GM12878 (cell line): ENCODE measurements around the gene CDCA5. TPM values are rescaled to one million over a fixed set of nuclear protein-coding genes. Genes with fewer than 3 reads are reported as not detected.
A peak's percentile ranks its signal among the peaks of the same experiment; 100 is the strongest.

Experiments used
- ATAC-seq: fragments of 200-7000 bp; cut with Tn5 transposase; 3 replicates; pipeline ENCODE4 v1.9.1; 2020; ENCODE audit warnings: mild to moderate bottlenecking, moderate library complexity
- BruUV-seq: library from RNA; stranded (reverse); fragments of 400-500 nt; replicated peaks from 2 replicates; lab custom pipeline; 2021; lab: Mats Ljungman, UMichigan
- CTCF ChIA-PET: fragments of 300-600 bp; sonication (Branson Sonifier 250); formaldehyde crosslinking; extraction: SDS; loops from one replicate; lab custom pipeline; 2021; ENCODE audit warnings: inconsistent platforms; lab: Yijun Ruan, JAX
- POLR2A ChIA-PET: fragments of 350-600 bp; formaldehyde crosslinking; extraction: SDS; loops from one replicate; lab custom pipeline; 2021; ENCODE audit warnings: inconsistent platforms; lab: Charles Lee
- RAD21 ChIA-PET: fragments of 300-600 bp; sonication (Branson Sonifier 250); formaldehyde crosslinking; loops from one replicate; lab custom pipeline; 2023; ENCODE audit warnings: antibody characterized with exemption; ENCODE audit not compliant: unreplicated experiment; lab: Charles Lee
- SMC1A ChIA-PET: fragments of 300-600 bp; sonication (Branson Sonifier 250); formaldehyde crosslinking; loops from one replicate; lab custom pipeline; 2023; ENCODE audit not compliant: unreplicated experiment, uncharacterized antibody; lab: Charles Lee
- DNase-seq: peaks from one replicate; pipeline ENCODE4 v3.0.0-alpha.2; 2011; ENCODE audit warnings: low read depth, low spot score
- FAIRE-seq: peaks from 3 replicates; lab custom pipeline; 2011; peaks lifted over from hg19 to GRCh38; lab: Jason Lieb, UNC
- H2AFZ ChIP-seq: 2 replicates; pipeline ENCODE4 v1.6.0; 2011; ENCODE audit warnings: low read depth, low read length, control low read depth; ENCODE audit not compliant: control insufficient read depth
- H3K27ac ChIP-seq: 2 replicates; pipeline ENCODE4 v1.5.1; 2011; ENCODE audit warnings: control low read depth; ENCODE audit not compliant: control insufficient read depth, insufficient read depth
- H3K27me3 ChIP-seq, 2 experiments: replicated peaks in 1 of 2; 2 replicates each; pipeline versions ENCODE4 v1.6.0 to v1.6.1; 2011; ENCODE audit warnings: low read length in 1 of 2; ENCODE audit not compliant: control insufficient read depth in 2 of 2, insufficient read depth in 2 of 2
- H3K36me3 ChIP-seq, 2 experiments: 2 replicates each; pipeline ENCODE4 v1.5.1; 2011; ENCODE audit warnings: low read length in 1 of 2; ENCODE audit not compliant: control insufficient read depth in 2 of 2, insufficient read depth in 2 of 2
- H3K4me1 ChIP-seq: 2 replicates; pipeline ENCODE4 v1.6.1; 2011; ENCODE audit warnings: mild to moderate bottlenecking, low read length, moderate library complexity, mixed read lengths; ENCODE audit not compliant: control insufficient read depth, insufficient read depth
- H3K4me2 ChIP-seq: 2 replicates; pipeline ENCODE4 v1.6.0; 2011; ENCODE audit warnings: control low read depth; ENCODE audit not compliant: control insufficient read depth, insufficient read depth
- H3K4me3 ChIP-seq: fragments of 200-600 bp; sonication (generic); 2 replicates; pipeline ENCODE4 v1.5.1; 2016
- H3K79me2 ChIP-seq: 2 replicates; pipeline ENCODE4 v1.6.0; 2011; ENCODE audit warnings: low read length; ENCODE audit not compliant: control insufficient read depth, insufficient read depth
- H3K9ac ChIP-seq: 2 replicates; pipeline ENCODE4 v1.8.0; 2011; ENCODE audit warnings: low read length, control low read depth, mixed read lengths; ENCODE audit not compliant: control insufficient read depth, insufficient read depth
- H3K9me3 ChIP-seq: replicated peaks from 3 replicates; pipeline ENCODE4 v1.5.1; 2011; ENCODE audit warnings: mild to moderate bottlenecking, low read length; ENCODE audit not compliant: control insufficient read depth, insufficient read depth
- H4K20me1 ChIP-seq: 2 replicates; pipeline ENCODE4 v1.6.0; 2011; ENCODE audit not compliant: control insufficient read depth, insufficient read depth
- BCLAF1 ChIP-seq: fragments of 450-650 bp; IDR thresholded peaks from 2 replicates; pipeline ENCODE4 v1.6.1; 2017; ENCODE audit warnings: antibody characterized with exemption, mild to moderate bottlenecking, moderate library complexity
- CHD2 ChIP-seq: IDR thresholded peaks from 2 replicates; pipeline ENCODE4 v1.6.1; 2011; ENCODE audit warnings: low read depth, low read length, improper control_type of control experiment, borderline replicate concordance
- EGR1 ChIP-seq, 2 experiments: IDR thresholded peaks; 1 replicate in 1 of 2; 2 replicates in 1 of 2; pipeline ENCODE4 v1.6.1; 2011 to 2012; ENCODE audit warnings: low read depth in 2 of 2, low read length in 2 of 2, borderline replicate concordance in 1 of 2, mild to moderate bottlenecking in 1 of 2, moderate library complexity in 1 of 2
- EZH2 ChIP-seq: IDR thresholded peaks from 2 replicates; pipeline ENCODE4 v1.6.1; 2012; ENCODE audit warnings: low read depth, mild to moderate bottlenecking, control low read depth, inconsistent platforms, low read length, borderline replicate concordance; ENCODE audit not compliant: control insufficient read depth
- IKZF1 ChIP-seq: fragments of 450-650 bp; conservative IDR thresholded peaks from 2 replicates; pipeline ENCODE4 v1.6.1; 2017; ENCODE audit warnings: antibody characterized with exemption, mild to moderate bottlenecking
- NBN ChIP-seq: fragments of 450-650 bp; IDR thresholded peaks from 2 replicates; pipeline ENCODE4 v1.6.1; 2016
- POLR2AphosphoS5 ChIP-seq: IDR thresholded peaks from 2 replicates; pipeline ENCODE4 v1.6.1; 2011; ENCODE audit warnings: mild to moderate bottlenecking, low read length, inconsistent platforms
- SPI1 ChIP-seq: IDR thresholded peaks from 2 replicates; pipeline ENCODE4 v1.6.1; 2011; ENCODE audit warnings: low read depth, mild to moderate bottlenecking, low read length, moderate library complexity, borderline replicate concordance; ENCODE audit not compliant: insufficient read depth
- STAT1 ChIP-seq: fragments of 450-650 bp; conservative IDR thresholded peaks from 2 replicates; pipeline ENCODE4 v1.6.1; 2014; ENCODE audit warnings: antibody characterized with exemption, mild to moderate bottlenecking
- YY1 ChIP-seq: IDR thresholded peaks from 2 replicates; pipeline ENCODE4 v1.6.1; 2011; ENCODE audit warnings: low read depth, mild to moderate bottlenecking, low read length
- WGBS: methylation state at CpG from one replicate; pipeline ENCODE4 v1.1.6; 2016; ENCODE audit warnings: low lambda C conversion rate; ENCODE audit not compliant: insufficient replicate concordance, insufficient coverage; ENCODE audit errors: missing lambda C conversion rate; 5-methylcytosine and 5-hydroxymethylcytosine counted together
- in situ Hi-C: fragments of 300-500 bp; cut with MboI; formaldehyde crosslinking; loops from 9 replicates; pipeline ENCODE4 v1.14.3; 2018; ENCODE audit warnings: mixed read lengths
- intact Hi-C: fragments of 100-400 bp; cut with micrococcal nuclease; formaldehyde crosslinking; loops from one replicate; pipeline ENCODE4 v1.14.2; 2022; ENCODE audit not compliant: unreplicated experiment
- polyA plus RNA-seq, 11 experiments: library from polyadenylated mRNA; depleted of rRNA in 4 of 11; unstranded in 6 of 11; stranded (reverse) in 5 of 11; fragments of >200 nt; fragmentation: Nextera tagmentation in 4 of 11; fragmentation: Illumina TruSeq in 1 of 11; extraction: Ambion mirVana in 4 of 11; extraction: Trizol in 1 of 11; gene quantifications; 1 replicate in 1 of 11; 2 replicates in 10 of 11; pipeline versions ENCODE4 v1.2.1 to v1.2.3, GENCODE V29; 2011 to 2016; ENCODE audit warnings: inconsistent platforms in 2 of 11, missing spikeins in 2 of 11, low read depth in 1 of 11
- total RNA-seq, 4 experiments: library from RNA; depleted of rRNA in 3 of 4; stranded (reverse); fragments of >200 nt in 3 of 4; fragmentation: Illumina TruSeq in 1 of 4; extraction: Trizol in 1 of 4; gene quantifications; 2 replicates each; pipeline versions ENCODE4 v1.2.1 to v1.2.3, GENCODE V29; 2013 to 2021
- TF ChIP-seq, protein P1 (sequence below): fragments of 450-650 bp; IDR thresholded peaks from 2 replicates; pipeline ENCODE4 v1.6.1; 2016; ENCODE audit warnings: mild to moderate bottlenecking
- TF ChIP-seq, protein P2 (sequence below): fragments of 450-650 bp; IDR thresholded peaks from 2 replicates; pipeline ENCODE4 v1.6.1; 2017; ENCODE audit warnings: mild to moderate bottlenecking, moderate library complexity
- TF ChIP-seq, protein P3 (sequence below): IDR thresholded peaks from 2 replicates; pipeline ENCODE4 v1.6.1; 2012; ENCODE audit warnings: low read depth, low read length, improper control_type of control experiment

CDCA5 gene
- total and polyA plus RNA-seq, 10 of the 15 experiments (the other 5 are each of a cell fraction or from before 2014, with no cell fraction given), result 21.2 to 107 (median 64.9) TPM

DNA sequence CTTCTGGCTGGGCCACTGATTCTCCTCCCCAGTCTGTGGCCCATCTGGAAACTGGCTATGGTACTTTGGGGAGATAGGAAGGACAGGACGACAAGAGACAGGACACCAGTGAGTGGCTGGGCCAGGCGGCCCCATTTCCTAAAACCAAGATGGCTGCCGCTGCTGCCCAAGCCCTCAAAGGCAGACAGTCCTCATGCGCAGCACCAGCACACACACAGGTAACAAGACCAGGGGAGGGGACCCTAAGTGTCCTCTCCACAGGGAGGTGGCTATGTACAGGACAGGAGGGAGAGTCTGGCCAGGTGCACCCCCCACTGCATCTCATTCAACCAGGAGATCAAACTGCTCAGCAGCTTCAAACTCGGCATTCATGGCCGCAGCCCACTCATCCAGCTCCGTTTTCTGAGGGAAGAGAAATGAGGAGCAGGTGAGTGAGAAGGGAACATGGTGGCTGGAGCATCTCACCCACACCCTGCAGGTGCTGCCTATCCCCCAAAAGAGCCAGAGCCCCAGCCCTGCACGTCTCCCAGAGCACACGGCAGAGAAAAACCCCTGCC, 5.0 kb downstream of the CDCA5 start:
- Histone ChIP-seq H3K27me3 (no peaks in the 10 kb centered on the region), H3K4me1 (peaks cover 31% of the 10 kb centered on the region), H3K27ac (peak overlapping the region; percentile 66), H3K4me3 (peak overlapping the region; percentile 59), H4K20me1 (no peaks in the 10 kb centered on the region), H3K4me2 (peak overlapping the region; percentile 67), H2AFZ (peak overlapping the region; percentile 65), H3K9ac (peak overlapping the region; percentile 27), H3K9me3 (no peaks in the 10 kb centered on the region), H3K79me2 (peaks cover 56% of the 10 kb centered on the region), H3K36me3 (peaks cover 5 to 13% of the 10 kb centered on the region in 2 experiments; a peak in 3 of 4 replicates)
- CTCF ChIA-PET, result interaction anchor here (0.6 to 1.9 kb wide), 16 partner anchors 10 to 231 kb away, joined by 3 to 9 read pairs (median 4); partner anchors contain the start of genes ARL2 and SAC3D1
- no peak for FAIRE-seq
- WGBS, result 80% methylated on average over 9 of the region's 9 CpGs
- ATAC-seq, result peak; percentile 27
- peak; percentile 91 for TF ChIP-seq YY1
- 0 out of 2 replicates have a peak, but pooled peaks have one; percentile 38 for TF ChIP-seq POLR2AphosphoS5
- no peak for TF ChIP-seq BCLAF1
- TF ChIP-seq NBN, result no peak
- TF ChIP-seq CHD2, result 0 out of 2 replicates have a peak, but pooled peaks have one; percentile 15
- TF ChIP-seq SPI1, result no peak
- no peak for TF ChIP-seq EZH2
- TF ChIP-seq, protein P1, sequence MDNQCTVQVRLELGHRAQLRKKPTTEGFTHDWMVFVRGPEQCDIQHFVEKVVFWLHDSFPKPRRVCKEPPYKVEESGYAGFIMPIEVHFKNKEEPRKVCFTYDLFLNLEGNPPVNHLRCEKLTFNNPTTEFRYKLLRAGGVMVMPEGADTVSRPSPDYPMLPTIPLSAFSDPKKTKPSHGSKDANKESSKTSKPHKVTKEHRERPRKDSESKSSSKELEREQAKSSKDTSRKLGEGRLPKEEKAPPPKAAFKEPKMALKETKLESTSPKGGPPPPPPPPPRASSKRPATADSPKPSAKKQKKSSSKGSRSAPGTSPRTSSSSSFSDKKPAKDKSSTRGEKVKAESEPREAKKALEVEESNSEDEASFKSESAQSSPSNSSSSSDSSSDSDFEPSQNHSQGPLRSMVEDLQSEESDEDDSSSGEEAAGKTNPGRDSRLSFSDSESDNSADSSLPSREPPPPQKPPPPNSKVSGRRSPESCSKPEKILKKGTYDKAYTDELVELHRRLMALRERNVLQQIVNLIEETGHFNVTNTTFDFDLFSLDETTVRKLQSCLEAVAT, result peak; percentile 90
- TF ChIP-seq, protein P2, sequence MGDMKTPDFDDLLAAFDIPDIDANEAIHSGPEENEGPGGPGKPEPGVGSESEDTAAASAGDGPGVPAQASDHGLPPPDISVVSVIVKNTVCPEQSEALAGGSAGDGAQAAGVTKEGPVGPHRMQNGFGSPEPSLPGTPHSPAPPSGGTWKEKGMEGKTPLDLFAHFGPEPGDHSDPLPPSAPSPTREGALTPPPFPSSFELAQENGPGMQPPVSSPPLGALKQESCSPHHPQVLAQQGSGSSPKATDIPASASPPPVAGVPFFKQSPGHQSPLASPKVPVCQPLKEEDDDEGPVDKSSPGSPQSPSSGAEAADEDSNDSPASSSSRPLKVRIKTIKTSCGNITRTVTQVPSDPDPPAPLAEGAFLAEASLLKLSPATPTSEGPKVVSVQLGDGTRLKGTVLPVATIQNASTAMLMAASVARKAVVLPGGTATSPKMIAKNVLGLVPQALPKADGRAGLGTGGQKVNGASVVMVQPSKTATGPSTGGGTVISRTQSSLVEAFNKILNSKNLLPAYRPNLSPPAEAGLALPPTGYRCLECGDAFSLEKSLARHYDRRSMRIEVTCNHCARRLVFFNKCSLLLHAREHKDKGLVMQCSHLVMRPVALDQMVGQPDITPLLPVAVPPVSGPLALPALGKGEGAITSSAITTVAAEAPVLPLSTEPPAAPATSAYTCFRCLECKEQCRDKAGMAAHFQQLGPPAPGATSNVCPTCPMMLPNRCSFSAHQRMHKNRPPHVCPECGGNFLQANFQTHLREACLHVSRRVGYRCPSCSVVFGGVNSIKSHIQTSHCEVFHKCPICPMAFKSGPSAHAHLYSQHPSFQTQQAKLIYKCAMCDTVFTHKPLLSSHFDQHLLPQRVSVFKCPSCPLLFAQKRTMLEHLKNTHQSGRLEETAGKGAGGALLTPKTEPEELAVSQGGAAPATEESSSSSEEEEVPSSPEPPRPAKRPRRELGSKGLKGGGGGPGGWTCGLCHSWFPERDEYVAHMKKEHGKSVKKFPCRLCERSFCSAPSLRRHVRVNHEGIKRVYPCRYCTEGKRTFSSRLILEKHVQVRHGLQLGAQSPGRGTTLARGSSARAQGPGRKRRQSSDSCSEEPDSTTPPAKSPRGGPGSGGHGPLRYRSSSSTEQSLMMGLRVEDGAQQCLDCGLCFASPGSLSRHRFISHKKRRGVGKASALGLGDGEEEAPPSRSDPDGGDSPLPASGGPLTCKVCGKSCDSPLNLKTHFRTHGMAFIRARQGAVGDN, result peak; percentile 7; the same call in 1 of the 2 replicates
- no peak for TF ChIP-seq EGR1 (IDR thresholded peaks at IDR 0.05; ENCODE audit: borderline replicate concordance in 1 of 2, low read depth in 2 of 2, low read length in 2 of 2)
- TF ChIP-seq IKZF1, result no peak
- no peak for TF ChIP-seq STAT1
- TF ChIP-seq, protein P3, sequence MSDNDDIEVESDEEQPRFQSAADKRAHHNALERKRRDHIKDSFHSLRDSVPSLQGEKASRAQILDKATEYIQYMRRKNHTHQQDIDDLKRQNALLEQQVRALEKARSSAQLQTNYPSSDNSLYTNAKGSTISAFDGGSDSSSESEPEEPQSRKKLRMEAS, result 0 out of 2 replicates have a peak, but pooled peaks have one; percentile 3
- intact Hi-C loops (loop anchor here (1.0 to 5.0 kb wide), 3 partner anchors 37 to 65 kb away; partner anchors contain the start of genes ARL2, SAC3D1 and SNX15), in situ Hi-C loops (no loop called here)
- no TSS peak for BruUV-seq
- DNase-seq, result no peak
- POLR2A ChIA-PET, result interaction anchor here (0.6 to 2.2 kb wide), 9 partner anchors 10 to 168 kb away, joined by 3 to 8 read pairs (median 4); partner anchors contain the start of gene SAC3D1
- RAD21 ChIA-PET, result interaction anchor here (0.7 to 3.0 kb wide), 9 partner anchors 10 to 66 kb away, joined by 3 to 8 read pairs (median 3); partner anchors contain the start of genes ARL2, SAC3D1 and TM7SF2
- SMC1A ChIA-PET, result interaction anchor here (0.9 to 2.3 kb wide), 4 partner anchors 10 to 64 kb away, joined by 3 to 9 read pairs (median 3); partner anchors contain the start of gene ARL2
